ENCODE data around the gene FAM236D.
"Not testable (repeated sequence)": the region's sequence is repeated elsewhere in the genome, so short reads cannot be mapped to it uniquely, and the experiment has no call there.

The FAM236D gene

DNA sequence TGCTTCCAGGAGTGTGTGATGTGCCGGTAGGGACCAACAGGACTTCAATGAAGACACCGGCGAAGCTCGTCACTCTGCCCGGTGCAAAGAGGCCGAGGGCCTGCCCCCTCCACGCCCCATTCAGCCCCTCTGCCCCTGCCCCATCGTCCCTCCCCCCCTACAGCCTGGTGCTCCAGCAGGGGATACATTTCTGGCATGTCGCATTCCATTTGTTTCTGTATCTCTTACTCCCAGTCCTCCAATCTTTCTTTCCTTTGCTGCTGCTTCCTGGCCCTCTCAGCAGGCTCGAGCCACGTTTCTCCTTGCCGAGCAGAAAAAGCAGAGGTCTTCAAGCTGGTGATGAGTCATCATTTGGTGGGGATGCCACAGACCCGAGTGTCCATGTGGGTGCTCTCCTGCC lies at the start of gene FAM236D:
Gene FAM236D (minus strand): TSS at position 101 of the 400 bp plus-strand sequence. CDS start 100 bp downstream, at position 1.
- DNase-seq: not testable (repeated sequence)

DNA sequence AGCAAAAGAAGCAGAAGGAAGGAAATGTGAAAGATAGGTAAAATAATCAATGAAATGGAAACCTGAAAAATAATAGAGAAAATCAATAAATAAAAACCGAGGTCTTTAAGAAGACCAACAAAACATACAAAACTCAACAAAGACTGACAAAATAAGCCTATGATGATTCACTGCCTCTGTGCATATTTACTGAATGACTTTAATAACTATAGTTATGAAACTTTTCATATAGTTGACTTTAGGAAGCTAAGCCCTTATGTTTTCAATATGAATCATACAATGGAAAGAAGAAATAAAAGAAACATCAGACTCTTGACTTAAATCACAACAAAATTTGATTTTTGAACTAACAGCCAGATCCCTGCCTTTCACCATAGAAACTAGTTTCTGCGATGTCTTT lies 29.5 kb upstream of the FAM236D start:
- DNase-seq: not testable (repeated sequence)

DNA sequence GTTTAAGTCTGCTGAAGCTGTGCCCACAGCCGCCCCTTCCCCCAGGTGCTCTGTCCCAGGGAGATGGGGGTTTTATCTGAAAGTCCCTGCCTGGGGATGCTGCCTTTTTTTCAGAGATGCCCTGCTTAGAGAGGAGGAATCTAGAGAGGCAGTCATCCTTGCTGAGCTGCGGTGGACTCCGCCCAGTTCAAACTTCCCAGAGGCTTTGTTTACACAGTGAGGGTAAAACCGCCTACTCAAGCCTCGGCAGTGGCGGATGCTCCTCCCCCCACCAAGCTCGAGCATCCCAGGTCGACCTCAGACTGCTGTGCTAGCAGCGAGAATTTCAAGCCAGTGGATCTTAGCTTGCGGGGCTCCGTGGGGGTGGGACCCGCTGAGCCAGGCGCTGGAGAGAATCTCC lies 22.7 kb upstream of the FAM236D start:
- not testable (repeated sequence) for DNase-seq

DNA sequence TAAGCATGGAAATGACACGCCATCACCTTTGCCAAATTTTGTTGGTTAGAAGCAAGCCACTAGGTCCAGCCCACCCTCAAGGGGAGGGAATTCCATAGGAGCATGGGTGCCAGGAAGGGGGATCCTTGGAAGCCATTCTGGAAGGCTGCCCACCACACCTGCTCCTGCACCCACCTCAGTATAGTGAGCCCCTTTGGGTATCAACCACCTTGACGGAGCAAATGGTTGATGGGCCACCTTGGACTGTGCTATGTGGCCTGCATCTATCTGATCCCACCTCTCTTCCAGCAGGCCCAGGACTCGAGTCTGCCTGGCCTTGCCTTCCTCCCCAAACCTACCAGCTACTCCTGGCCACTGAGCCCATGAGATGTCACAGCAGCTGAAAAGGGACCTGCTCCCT lies 17.6 kb downstream of the FAM236D start:
- not testable (repeated sequence) for DNase-seq

DNA sequence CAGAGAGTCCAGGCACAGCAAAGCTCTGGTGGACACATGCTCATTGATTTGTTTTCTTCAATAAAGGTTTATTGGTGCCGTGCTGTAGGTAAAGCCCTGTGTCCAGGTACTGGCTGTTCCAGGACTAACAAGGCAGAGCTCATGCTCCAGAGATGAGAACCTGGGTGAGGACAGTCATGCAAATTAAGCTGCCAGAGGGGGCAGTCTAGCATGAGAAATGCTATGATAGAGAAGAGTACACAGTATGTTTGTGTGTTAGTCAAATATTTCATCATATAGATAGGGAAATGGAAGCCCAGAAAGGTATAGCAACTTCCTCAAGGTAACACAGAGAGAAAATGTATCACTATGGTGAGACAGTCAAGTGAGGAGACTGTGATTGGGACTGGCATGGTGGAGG lies 19.9 kb downstream of the FAM236D start:
- not testable (repeated sequence) for DNase-seq

DNA sequence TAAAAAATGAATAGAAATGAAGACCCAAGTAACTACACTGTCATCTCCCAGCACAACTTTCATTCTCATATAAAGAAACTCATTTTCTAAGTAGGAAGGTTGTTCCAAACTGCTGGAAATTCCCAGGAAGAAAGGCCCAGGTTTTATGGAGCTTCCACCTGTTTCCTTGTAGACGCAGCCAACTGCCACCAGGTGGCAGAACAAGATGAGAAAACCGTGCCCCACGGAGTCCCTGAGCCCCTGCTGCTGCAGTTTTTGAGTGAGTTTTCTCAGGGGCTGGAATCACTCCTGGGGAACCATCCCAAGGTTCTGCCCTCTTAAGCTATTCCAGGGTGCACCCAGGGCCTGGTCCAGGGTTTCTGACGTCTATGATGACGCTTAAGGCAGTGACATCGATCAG lies 24.0 kb downstream of the FAM236D start:
- not testable (repeated sequence) for DNase-seq

DNA sequence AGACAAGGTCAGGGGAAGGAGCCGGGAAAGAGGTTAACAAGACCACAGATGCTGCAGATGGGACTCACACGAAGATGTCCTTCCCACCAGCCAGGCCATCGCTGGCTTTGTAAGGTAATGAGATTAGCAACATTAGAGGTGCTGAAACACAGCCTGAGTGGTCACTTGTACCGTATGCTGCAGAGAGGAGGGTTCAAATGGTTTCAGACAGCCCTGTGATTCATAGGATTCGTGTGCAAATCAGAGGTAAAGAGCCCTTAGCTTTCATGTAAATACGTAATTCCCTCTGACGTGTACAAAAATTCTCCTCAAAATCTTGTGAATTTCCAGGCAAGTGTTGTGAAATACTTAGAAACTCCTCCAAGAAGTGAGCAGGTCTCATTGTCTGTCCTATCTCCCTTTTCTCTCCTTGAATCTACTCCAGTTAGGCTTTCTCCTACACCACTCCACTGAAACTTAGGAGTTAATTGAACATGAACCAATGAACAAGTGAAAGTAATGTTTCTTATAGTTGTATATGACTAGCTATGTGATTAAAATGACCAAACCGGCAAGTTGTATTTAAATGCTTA lies 24.6 kb downstream of the FAM236D start:
- not testable (repeated sequence) for DNase-seq

DNA sequence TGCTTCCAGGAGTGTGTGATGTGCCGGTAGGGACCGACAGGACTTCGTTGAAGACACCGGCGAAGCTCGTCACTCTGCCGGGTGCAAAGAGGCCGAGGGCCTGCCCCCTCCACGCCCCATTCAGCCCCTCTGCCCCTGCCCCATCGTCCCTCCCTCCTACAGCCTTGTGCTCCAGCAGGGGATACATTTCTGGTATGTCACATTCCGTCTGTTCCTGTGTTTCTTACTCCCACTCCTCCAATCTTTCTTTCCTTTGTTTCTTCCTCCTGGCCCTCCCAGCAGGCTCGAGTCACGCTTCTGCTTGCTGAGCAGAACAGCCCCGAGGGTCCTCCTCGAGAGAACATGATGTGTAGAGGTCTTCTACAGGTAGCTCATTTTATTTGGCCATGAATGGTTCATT lies 25.4 kb downstream of the FAM236D start, which contains the start of gene FAM236B:
Gene FAM236B (minus strand): TSS at position 101 of the 400 bp plus-strand sequence. CDS start 100 bp downstream, at position 1.
- DNase-seq: not testable (repeated sequence)

DNA sequence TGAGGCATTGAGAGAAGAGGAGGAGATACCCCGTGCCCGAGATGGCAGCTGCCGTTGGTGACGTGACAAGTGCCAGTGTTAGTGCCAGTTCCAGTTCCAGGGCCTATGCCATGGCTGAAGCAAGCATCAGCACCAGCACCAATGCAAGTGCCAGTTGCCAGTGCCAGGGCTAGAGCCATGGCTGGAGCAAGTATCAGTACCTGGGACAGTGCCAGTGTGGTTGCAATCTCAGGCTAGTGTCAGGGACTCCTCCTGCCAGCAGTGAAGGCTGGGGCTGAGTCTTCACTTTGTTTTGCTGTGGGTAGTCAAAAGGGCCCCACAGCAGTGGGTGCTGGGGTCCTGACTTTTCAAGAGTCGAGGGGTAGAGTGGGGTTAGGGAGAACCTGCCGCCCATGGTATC lies 29.9 kb downstream of the FAM236D start:
- DNase-seq: not testable (repeated sequence)

DNA sequence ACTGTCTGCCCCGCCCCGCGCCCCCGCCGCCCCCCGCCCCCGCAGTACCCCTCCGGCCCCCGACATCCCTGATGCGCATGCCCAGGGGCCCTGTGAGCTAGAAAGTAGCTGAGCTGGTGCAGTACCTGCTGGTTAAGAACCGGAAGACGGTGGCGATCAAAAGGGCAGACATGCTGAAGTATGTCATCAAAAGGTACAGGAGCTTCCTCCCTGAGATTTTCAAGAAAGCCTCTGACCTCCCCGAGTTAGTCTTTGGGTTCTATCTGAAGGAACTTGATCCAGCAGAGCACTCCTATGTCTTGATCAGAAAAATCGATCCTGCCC lies 30.6 kb downstream of the FAM236D start:
- DNase-seq: not testable (repeated sequence)

DNA sequence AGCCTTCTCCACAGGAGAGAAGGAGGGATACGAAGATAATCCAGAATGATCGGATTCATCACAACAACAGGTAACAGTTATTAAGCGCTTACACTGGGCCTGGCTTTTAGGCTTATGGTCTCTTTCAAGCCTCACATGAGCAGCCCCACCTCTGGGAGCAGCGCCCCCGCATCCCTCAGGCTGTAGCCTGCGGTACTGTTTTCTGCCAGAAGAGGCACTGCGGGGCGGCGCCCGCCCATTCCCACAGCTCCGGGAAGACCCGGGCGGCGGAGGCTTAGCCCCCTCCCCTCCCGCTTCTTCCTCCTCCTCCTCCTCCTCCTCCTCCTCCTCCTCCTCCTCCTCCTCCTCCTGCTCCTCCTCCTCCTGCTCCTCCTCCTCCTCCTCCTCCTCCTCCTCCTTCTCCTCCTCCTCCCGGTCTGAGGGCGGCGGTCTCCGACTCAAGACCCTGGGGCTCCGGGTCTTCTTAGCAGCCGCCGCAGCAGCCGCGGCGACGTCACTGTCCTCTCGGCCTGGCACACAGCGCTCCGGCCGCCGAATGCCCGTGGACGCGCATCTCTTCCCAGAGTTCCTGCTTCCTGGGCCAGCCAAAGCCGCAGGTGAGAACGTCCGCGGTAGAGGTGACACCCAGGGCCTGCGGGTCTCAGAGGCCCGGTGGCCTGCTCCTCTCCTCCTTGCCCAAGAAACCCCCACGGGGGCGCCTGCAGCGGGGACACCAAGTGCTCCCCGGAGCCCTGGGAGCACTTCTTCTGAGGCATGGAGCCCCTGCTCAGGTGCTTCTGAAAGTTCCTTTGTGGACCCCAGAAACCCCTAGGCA lies 31.1 kb downstream of the FAM236D start, which contains the start of gene DMRTC1B:
Gene DMRTC1B (plus strand): TSS at position 238 of the 814 bp plus-strand sequence. CDS start 68,246 bp downstream, outside the sequence.
- DNase-seq: not testable (repeated sequence)

DNA sequence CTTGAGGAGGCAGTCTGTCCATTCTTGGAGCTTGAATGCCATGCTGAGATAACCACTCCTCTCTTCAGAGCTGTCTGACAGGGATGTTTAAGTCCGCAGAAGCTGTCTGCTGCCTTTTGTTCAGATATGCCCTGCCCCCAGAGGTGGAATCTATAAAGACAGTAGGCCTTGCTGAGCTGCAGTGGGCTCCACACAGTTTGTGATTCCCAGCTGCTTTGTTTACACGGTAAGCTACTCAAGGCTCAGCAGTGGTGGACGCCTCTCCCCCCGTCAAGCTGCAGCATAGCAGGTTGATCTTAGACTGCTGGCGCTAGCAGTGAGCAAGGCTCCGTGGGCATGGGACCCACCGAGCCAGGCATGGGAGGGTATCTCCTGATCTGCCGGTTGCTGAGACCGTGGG lies 47.6 kb downstream of the FAM236D start:
- not testable (repeated sequence) for DNase-seq

Data from stimulated activated CD4-positive, alpha-beta T cell treated with anti-CD3 and anti-CD28 coated beads, Interleukin-4, amount 100 ng/mL, for 4 hours (primary cell).